SK-N-SH treated with all-trans-retinoic acid at 6 μM for 48 hours (cell line): ENCODE measurements around the gene NOX5.

Source experiments
- ATAC-seq: fragments of 200-7000 bp; cut with Tn5 transposase; 3 replicates; pipeline ENCODE4 v1.9.1; 2020; ENCODE audit warnings: mild to moderate bottlenecking, moderate library complexity
- ARNTL ChIP-seq: fragments of 450-650 bp; formaldehyde crosslinking; IDR thresholded peaks from 2 replicates; pipeline ENCODE4 v1.5.0; 2020; ENCODE audit warnings: low read depth, mild to moderate bottlenecking, moderate library complexity, borderline replicate concordance
- BACH2 ChIP-seq: fragments of 250-450 bp; sonication (Bioruptor Pico); IDR thresholded peaks from 2 replicates; pipeline ENCODE4 v1.9.0; 2021; ENCODE audit warnings: mild to moderate bottlenecking, borderline replicate concordance
- CREB5 ChIP-seq: fragments of 250-450 bp; sonication (Bioruptor Pico); IDR thresholded peaks from 2 replicates; pipeline ENCODE4 v1.5.1; 2020; ENCODE audit warnings: low read depth, mild to moderate bottlenecking, moderate library complexity
- CSDC2 ChIP-seq: fragments of 250-450 bp; sonication (Bioruptor Pico); IDR thresholded peaks from 2 replicates; pipeline ENCODE4 v1.5.0; 2020; ENCODE audit warnings: mild to moderate bottlenecking, moderate library complexity
- CSRNP3 ChIP-seq: fragments of 250-450 bp; sonication (Bioruptor Pico); IDR thresholded peaks from 2 replicates; pipeline ENCODE4 v1.5.1; 2021; ENCODE audit warnings: mild to moderate bottlenecking, moderate library complexity
- ESRRG ChIP-seq: fragments of 250-450 bp; sonication (Bioruptor Pico); IDR thresholded peaks from 2 replicates; pipeline ENCODE4 v1.6.1; 2021; ENCODE audit warnings: mild to moderate bottlenecking
- GLIS3 ChIP-seq: fragments of 250-450 bp; sonication (Bioruptor Pico); IDR thresholded peaks from 2 replicates; pipeline ENCODE4 v1.5.0; 2020; ENCODE audit warnings: mild to moderate bottlenecking, moderate library complexity
- ISL1 ChIP-seq: fragments of 250-450 bp; sonication (Bioruptor Pico); IDR thresholded peaks from 2 replicates; pipeline ENCODE4 v2.1.2; 2022; ENCODE audit warnings: mild to moderate bottlenecking, moderate library complexity
- OSR1 ChIP-seq: fragments of 250-450 bp; sonication (Bioruptor Pico); IDR thresholded peaks from 2 replicates; pipeline ENCODE4 v1.8.0; 2022; ENCODE audit warnings: moderate library complexity, mild to moderate bottlenecking, inconsistent platforms
- PATZ1 ChIP-seq: fragments of 250-450 bp; sonication (Bioruptor Pico); IDR thresholded peaks from 2 replicates; pipeline ENCODE4 v1.8.0; 2020; ENCODE audit warnings: mild to moderate bottlenecking, moderate library complexity, borderline replicate concordance
- POU6F1 ChIP-seq: fragments of 250-450 bp; sonication (Bioruptor Pico); IDR thresholded peaks from 2 replicates; pipeline ENCODE4 v1.8.0; 2021; ENCODE audit warnings: low read depth, mild to moderate bottlenecking, moderate library complexity, borderline replicate concordance
- PPARA ChIP-seq: fragments of 250-450 bp; sonication (Bioruptor Pico); IDR thresholded peaks from 2 replicates; pipeline ENCODE4 v1.5.0; 2020; ENCODE audit warnings: mild to moderate bottlenecking, borderline replicate concordance
- RARB ChIP-seq: fragments of 250-450 bp; sonication (Bioruptor Pico); IDR thresholded peaks from 2 replicates; pipeline ENCODE4 v1.8.0; 2021; ENCODE audit warnings: mild to moderate bottlenecking, moderate library complexity
- SNAI2 ChIP-seq: fragments of 250-450 bp; sonication (Bioruptor Pico); IDR thresholded peaks from 2 replicates; pipeline ENCODE4 v1.5.0; 2020; ENCODE audit warnings: mild to moderate bottlenecking, moderate library complexity
- TCF4 ChIP-seq: fragments of 250-450 bp; sonication (Bioruptor Pico); IDR thresholded peaks from 2 replicates; pipeline ENCODE4 v1.8.0; 2021; ENCODE audit warnings: mild to moderate bottlenecking, moderate library complexity, borderline replicate concordance
- TOX ChIP-seq: fragments of 250-450 bp; sonication (Bioruptor Pico); IDR thresholded peaks from 2 replicates; pipeline ENCODE4 v1.8.0; 2021; ENCODE audit warnings: mild to moderate bottlenecking, moderate library complexity, borderline replicate concordance
- TSHZ2 ChIP-seq: fragments of 250-450 bp; sonication (Bioruptor Pico); IDR thresholded peaks from 2 replicates; pipeline ENCODE4 v1.5.0; 2020; ENCODE audit warnings: mild to moderate bottlenecking, moderate library complexity
- ZC3H10 ChIP-seq: fragments of 250-450 bp; sonication (Bioruptor Pico); IDR thresholded peaks from 2 replicates; pipeline ENCODE4 v1.5.1; 2021; ENCODE audit warnings: mild to moderate bottlenecking, moderate library complexity
- ZFP3 ChIP-seq: fragments of 250-450 bp; sonication (Bioruptor Pico); IDR thresholded peaks from 2 replicates; pipeline ENCODE4 v1.5.0; 2020; ENCODE audit warnings: mild to moderate bottlenecking, moderate library complexity
- ZFP30 ChIP-seq: fragments of 450-650 bp; formaldehyde crosslinking; IDR thresholded peaks from 2 replicates; pipeline ENCODE4 v1.5.0; 2022; ENCODE audit warnings: mild to moderate bottlenecking, moderate library complexity
- ZNF565 ChIP-seq: fragments of 450-650 bp; formaldehyde crosslinking; conservative IDR thresholded peaks from 2 replicates; pipeline ENCODE4 v1.5.0; 2020; ENCODE audit warnings: low read depth, mild to moderate bottlenecking, moderate library complexity
- ZNF70 ChIP-seq: fragments of 450-650 bp; formaldehyde crosslinking; IDR thresholded peaks from 2 replicates; pipeline ENCODE4 v1.5.0; 2020; ENCODE audit warnings: mild to moderate bottlenecking, moderate library complexity
- ZNF8 ChIP-seq: fragments of 450-650 bp; formaldehyde crosslinking; IDR thresholded peaks from 2 replicates; pipeline ENCODE4 v1.5.0; 2020; ENCODE audit warnings: mild to moderate bottlenecking, moderate library complexity

NOX5 gene

GRCh38 chr15:69034352-69034751 is 19.9 kb downstream of the NOX5 start (continued):
- TF ChIP-seq ESRRG (CRISPR knock-in tag): no peak

- ATAC-seq: no peak
- TF ChIP-seq ZFP3 (CRISPR knock-in tag) (no peak), ZNF8 (no peak), CREB5 (no peak), GLIS3 (no peak), ESRRG (CRISPR knock-in tag) (no peak), ZNF565 (CRISPR knock-in tag) (no peak), POU6F1 (no peak), RARB (CRISPR knock-in tag) (no peak), SNAI2 (CRISPR knock-in tag) (no peak), OSR1 (CRISPR knock-in tag) (no peak), PPARA (no peak), ZNF70 (CRISPR knock-in tag) (no peak), BACH2 (CRISPR knock-in tag) (no peak), ZFP30 (CRISPR knock-in tag) (no peak), ARNTL (CRISPR knock-in tag) (no peak), ZC3H10 (CRISPR knock-in tag) (no peak), CSDC2 (CRISPR knock-in tag) (no peak), TCF4 (CRISPR knock-in tag) (no peak), TSHZ2 (CRISPR knock-in tag) (no peak)
Measured at GRCh38 chr15:69035205-69035917, 20.9 kb downstream of the NOX5 start.

- ATAC-seq: no peak
- TF ChIP-seq TCF4 (CRISPR knock-in tag) (no peak), SNAI2 (CRISPR knock-in tag) (no peak), CSRNP3 (CRISPR knock-in tag) (no peak), PATZ1 (CRISPR knock-in tag) (no peak), ISL1 (CRISPR knock-in tag) (no peak), TOX (CRISPR knock-in tag) (no peak), PPARA (no peak), ZC3H10 (CRISPR knock-in tag) (no peak), RARB (CRISPR knock-in tag) (no peak), ESRRG (CRISPR knock-in tag) (no peak), BACH2 (CRISPR knock-in tag) (no peak), GLIS3 (no peak), ZNF70 (CRISPR knock-in tag) (no peak), TSHZ2 (CRISPR knock-in tag) (no peak), OSR1 (CRISPR knock-in tag) (no peak), POU6F1 (no peak), ARNTL (CRISPR knock-in tag) (no peak)
Measured at GRCh38 chr15:69035918-69036258, 21.4 kb downstream of the NOX5 start.
